ENCODE data around the gene MTUS2. TPM values are rescaled to one million over a fixed set of nuclear protein-coding genes. Genes with fewer than 3 reads are reported as not detected.

The MTUS2 gene
- total and polyA plus RNA-seq, 10 of the 15 experiments (the other 5 are each of a cell fraction or from before 2014, with no cell fraction given), result under 0.01 to 0.05 (median 0.02) TPM; not detected in 6

DNA sequence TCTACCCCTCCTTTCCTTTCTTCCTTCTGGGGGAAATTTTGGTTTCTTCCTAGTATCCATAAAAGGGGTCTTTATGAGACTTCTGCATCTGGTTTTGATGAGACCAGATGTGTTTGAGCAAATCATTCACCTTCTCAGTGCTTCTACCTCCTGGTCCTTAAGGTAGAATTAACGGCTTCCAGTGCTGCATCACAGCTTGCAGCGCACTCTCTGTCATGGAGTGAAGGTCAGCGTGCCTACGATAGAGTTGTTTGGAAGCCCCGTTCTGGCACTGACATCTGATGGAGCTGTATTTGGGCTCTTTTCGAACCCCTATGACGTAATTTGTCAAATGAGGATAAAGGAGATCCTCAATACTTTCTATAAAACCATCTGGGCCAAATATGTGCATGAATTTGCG lies 164.2 kb downstream of the MTUS2 start:
- BruUV-seq (replicated peaks), result no TSS peak
- WGBS (ENCODE audit: insufficient coverage, insufficient replicate concordance, low lambda C conversion rate, missing lambda C conversion rate), result 34% methylated on average over 8 of the region's 8 CpGs
- TF ChIP-seq, protein P1, sequence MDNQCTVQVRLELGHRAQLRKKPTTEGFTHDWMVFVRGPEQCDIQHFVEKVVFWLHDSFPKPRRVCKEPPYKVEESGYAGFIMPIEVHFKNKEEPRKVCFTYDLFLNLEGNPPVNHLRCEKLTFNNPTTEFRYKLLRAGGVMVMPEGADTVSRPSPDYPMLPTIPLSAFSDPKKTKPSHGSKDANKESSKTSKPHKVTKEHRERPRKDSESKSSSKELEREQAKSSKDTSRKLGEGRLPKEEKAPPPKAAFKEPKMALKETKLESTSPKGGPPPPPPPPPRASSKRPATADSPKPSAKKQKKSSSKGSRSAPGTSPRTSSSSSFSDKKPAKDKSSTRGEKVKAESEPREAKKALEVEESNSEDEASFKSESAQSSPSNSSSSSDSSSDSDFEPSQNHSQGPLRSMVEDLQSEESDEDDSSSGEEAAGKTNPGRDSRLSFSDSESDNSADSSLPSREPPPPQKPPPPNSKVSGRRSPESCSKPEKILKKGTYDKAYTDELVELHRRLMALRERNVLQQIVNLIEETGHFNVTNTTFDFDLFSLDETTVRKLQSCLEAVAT (IDR thresholded peaks at IDR 0.05), result no peak
- TF ChIP-seq, protein P2, sequence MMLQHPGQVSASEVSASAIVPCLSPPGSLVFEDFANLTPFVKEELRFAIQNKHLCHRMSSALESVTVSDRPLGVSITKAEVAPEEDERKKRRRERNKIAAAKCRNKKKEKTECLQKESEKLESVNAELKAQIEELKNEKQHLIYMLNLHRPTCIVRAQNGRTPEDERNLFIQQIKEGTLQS (IDR thresholded peaks at IDR 0.05; ENCODE audit: borderline replicate concordance, extremely low read depth, low read depth, low read length), result no peak
- TF ChIP-seq POLR2A (IDR thresholded peaks at IDR 0.05; ENCODE audit: low read depth, low read length), result no peak
- TF ChIP-seq SMAD5 (IDR thresholded peaks at IDR 0.05; ENCODE audit: low read depth), result no peak
- no peak for TF ChIP-seq GATAD2B (conservative IDR thresholded peaks at IDR 0.05; ENCODE audit: low read depth)
- no peak for TF ChIP-seq LARP7 (IDR thresholded peaks at IDR 0.05)
- no peak for TF ChIP-seq BMI1 (IDR thresholded peaks at IDR 0.05; ENCODE audit: borderline replicate concordance)
- no peak for TF ChIP-seq ZBTB40 (IDR thresholded peaks at IDR 0.05; ENCODE audit: borderline replicate concordance)
- TF ChIP-seq ZNF217 (IDR thresholded peaks at IDR 0.05), result no peak
- no peak for TF ChIP-seq JUND (IDR thresholded peaks at IDR 0.05; ENCODE audit: low read depth, low read length)
- no peak for TF ChIP-seq POLR2AphosphoS2 (IDR thresholded peaks at IDR 0.05; ENCODE audit: low read depth, low read length)
- no peak for TF ChIP-seq NFIC (IDR thresholded peaks at IDR 0.05; ENCODE audit: low read depth, low read length)
- TF ChIP-seq, protein P3, sequence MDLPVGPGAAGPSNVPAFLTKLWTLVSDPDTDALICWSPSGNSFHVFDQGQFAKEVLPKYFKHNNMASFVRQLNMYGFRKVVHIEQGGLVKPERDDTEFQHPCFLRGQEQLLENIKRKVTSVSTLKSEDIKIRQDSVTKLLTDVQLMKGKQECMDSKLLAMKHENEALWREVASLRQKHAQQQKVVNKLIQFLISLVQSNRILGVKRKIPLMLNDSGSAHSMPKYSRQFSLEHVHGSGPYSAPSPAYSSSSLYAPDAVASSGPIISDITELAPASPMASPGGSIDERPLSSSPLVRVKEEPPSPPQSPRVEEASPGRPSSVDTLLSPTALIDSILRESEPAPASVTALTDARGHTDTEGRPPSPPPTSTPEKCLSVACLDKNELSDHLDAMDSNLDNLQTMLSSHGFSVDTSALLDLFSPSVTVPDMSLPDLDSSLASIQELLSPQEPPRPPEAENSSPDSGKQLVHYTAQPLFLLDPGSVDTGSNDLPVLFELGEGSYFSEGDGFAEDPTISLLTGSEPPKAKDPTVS (IDR thresholded peaks at IDR 0.05; ENCODE audit: low read depth, low read length), result no peak
- no peak for TF ChIP-seq STAT3 (IDR thresholded peaks at IDR 0.05; ENCODE audit: low read depth, low read length)
- no peak for TF ChIP-seq TCF12 (IDR thresholded peaks at IDR 0.05; ENCODE audit: low read depth, low read length)
- TF ChIP-seq BACH1 (IDR thresholded peaks at IDR 0.05; ENCODE audit: borderline replicate concordance), result no peak
- TF ChIP-seq ASH2L (IDR thresholded peaks at IDR 0.05; ENCODE audit: borderline replicate concordance, low read depth), result no peak
- TF ChIP-seq EZH2 (IDR thresholded peaks at IDR 0.05; ENCODE audit: borderline replicate concordance, control insufficient read depth, low read depth, low read length), result no peak
- TF ChIP-seq BCL11A (IDR thresholded peaks at IDR 0.05; ENCODE audit: low read depth, low read length), result no peak

More for the DNA sequence above, 164.2 kb downstream of the MTUS2 start:
- no peak overlapping the region for H3K9ac ChIP-seq (ENCODE audit: control insufficient read depth, insufficient read depth, low read length)
- RAD21 ChIA-PET (ENCODE audit: unreplicated experiment), result no interaction called here
- H3K27me3 ChIP-seq (replicated peaks in 1 of 2; ENCODE audit: control insufficient read depth in 2 of 2, insufficient read depth in 2 of 2, low read length in 1 of 2), result no peaks in the 10 kb centered on the region
- intact Hi-C loops (cut with micrococcal nuclease; ENCODE audit: unreplicated experiment) (no loop called here), in situ Hi-C loops (cut with MboI) (no loop called here)
- no peaks in the 10 kb centered on the region for H3K9me3 ChIP-seq (replicated peaks; ENCODE audit: control insufficient read depth, insufficient read depth, low read length)
- no peak overlapping the region for H3K27ac ChIP-seq (ENCODE audit: control insufficient read depth, insufficient read depth)
- FAIRE-seq (no peak), DNase-seq (ENCODE audit: low read depth, low spot score) (no peak), ATAC-seq (no peak)
- CTCF ChIA-PET, result no interaction called here
- H2AFZ ChIP-seq (ENCODE audit: control insufficient read depth, low read depth, low read length), result no peak overlapping the region
- H3K79me2 ChIP-seq (ENCODE audit: control insufficient read depth, insufficient read depth, low read length), result no peaks in the 10 kb centered on the region
- POLR2A ChIA-PET, result no interaction called here
- H3K4me1 ChIP-seq (ENCODE audit: control insufficient read depth, insufficient read depth, low read length), result no peaks in the 10 kb centered on the region
- H4K20me1 ChIP-seq (ENCODE audit: control insufficient read depth, insufficient read depth), result no peaks in the 10 kb centered on the region
- H3K36me3 ChIP-seq (ENCODE audit: control insufficient read depth in 2 of 2, insufficient read depth in 2 of 2, low read length in 1 of 2), result no peaks in the 10 kb centered on the region
- no peak overlapping the region for H3K4me3 ChIP-seq
- SMC1A ChIA-PET (ENCODE audit: uncharacterized antibody, unreplicated experiment), result no interaction called here
- no peak overlapping the region for H3K4me2 ChIP-seq (ENCODE audit: control insufficient read depth, insufficient read depth)
